Liver (tissue), 9 donors: Measurements from ENCODE around the gene IGBP1. TPM values are rescaled to one million over a fixed set of nuclear protein-coding genes. Genes with fewer than 3 reads are reported as not detected.

Experiments
- DNase-seq: peaks from one replicate; pipeline ENCODE4 v3.0.0-alpha.2; 2017; ENCODE audit warnings: low spot score
- H3K27ac ChIP-seq, 2 donors: one replicate each; pipeline ENCODE4 v1.7.0; 2013; ENCODE audit warnings: inconsistent platforms in 2 of 2, low read length in 2 of 2, control low read depth in 1 of 2, low read depth in 1 of 2, mild to moderate bottlenecking in 1 of 2
- H3K27me3 ChIP-seq, 4 donors: one replicate each; pipeline versions ENCODE4 v1.6.1 to v1.7.0; 2013; ENCODE audit warnings: low read length in 3 of 4, inconsistent platforms in 1 of 4, mild to moderate bottlenecking in 1 of 4, moderate library complexity in 1 of 4; ENCODE audit not compliant: control insufficient read depth in 4 of 4, insufficient read depth in 4 of 4
- H3K36me3 ChIP-seq, 4 donors: one replicate each; pipeline versions ENCODE4 v1.6.1 to v1.7.0; 2013; ENCODE audit warnings: low read length in 3 of 4, mild to moderate bottlenecking in 3 of 4, low read depth in 1 of 4, moderate library complexity in 1 of 4; ENCODE audit not compliant: control insufficient read depth in 4 of 4, insufficient read depth in 3 of 4
- H3K4me1 ChIP-seq, 4 donors: one replicate each; pipeline versions ENCODE4 v1.6.1 to v1.7.0; 2013; ENCODE audit warnings: low read length in 3 of 4, mild to moderate bottlenecking in 3 of 4, moderate library complexity in 1 of 4; ENCODE audit not compliant: control insufficient read depth in 4 of 4, insufficient read depth in 4 of 4
- H3K4me3 ChIP-seq, 3 donors: one replicate each; pipeline versions ENCODE4 v1.6.1 to v1.7.0; 2013; ENCODE audit warnings: low read length in 3 of 3, control low read depth in 1 of 3, low read depth in 1 of 3, mild to moderate bottlenecking in 1 of 3
- H3K9ac ChIP-seq, 2 donors: one replicate each; pipeline ENCODE4 v1.7.0; 2013; ENCODE audit warnings: low read length in 2 of 2, mild to moderate bottlenecking in 2 of 2, moderate library complexity in 2 of 2, control low read depth in 1 of 2, low read depth in 1 of 2
- H3K9me3 ChIP-seq, 4 donors: one replicate each; pipeline versions ENCODE4 v1.6.1 to v1.7.0; 2013; ENCODE audit warnings: low read length in 3 of 4; ENCODE audit not compliant: control insufficient read depth in 4 of 4
- ATF3 ChIP-seq: IDR thresholded peaks from 2 replicates; pipeline ENCODE4 v1.6.1; 2016; ENCODE audit warnings: antibody characterized with exemption
- EGR1 ChIP-seq, 2 donors: IDR thresholded peaks; 2 replicates each; pipeline ENCODE4 v1.6.1; 2016 to 2018; ENCODE audit warnings: antibody characterized with exemption in 2 of 2, low read depth in 2 of 2
- FOXA1 ChIP-seq: IDR thresholded peaks from 2 replicates; pipeline ENCODE4 v1.6.1; 2016; ENCODE audit warnings: antibody characterized with exemption
- FOXA2 ChIP-seq: IDR thresholded peaks from 2 replicates; pipeline ENCODE4 v1.6.1; 2016; ENCODE audit warnings: antibody characterized with exemption
- GABPA ChIP-seq, 2 donors: IDR thresholded peaks in 1 of 2; conservative IDR thresholded peaks in 1 of 2; 2 replicates each; pipeline ENCODE4 v1.6.1; 2016; ENCODE audit warnings: antibody characterized with exemption in 2 of 2, mild to moderate bottlenecking in 1 of 2, moderate library complexity in 1 of 2
- HNF4A ChIP-seq, 2 donors: conservative IDR thresholded peaks; 2 replicates each; pipeline ENCODE4 v1.6.1; 2016; ENCODE audit warnings: antibody characterized with exemption in 2 of 2, mild to moderate bottlenecking in 2 of 2
- HNF4G ChIP-seq: IDR thresholded peaks from 2 replicates; pipeline ENCODE4 v1.6.1; 2016; ENCODE audit warnings: antibody characterized with exemption
- JUND ChIP-seq, 2 donors: IDR thresholded peaks; 2 replicates each; pipeline ENCODE4 v1.6.1; 2016; ENCODE audit warnings: antibody characterized with exemption in 2 of 2
- MAX ChIP-seq: IDR thresholded peaks from 2 replicates; pipeline ENCODE4 v1.6.1; 2016; ENCODE audit warnings: antibody characterized with exemption
- NR2F2 ChIP-seq: IDR thresholded peaks from 2 replicates; pipeline ENCODE4 v1.6.1; 2016; ENCODE audit warnings: antibody characterized with exemption
- RAD21 ChIP-seq, 2 donors: IDR thresholded peaks; 2 replicates each; pipeline ENCODE4 v1.6.1; 2016; ENCODE audit warnings: antibody characterized with exemption in 2 of 2, mild to moderate bottlenecking in 2 of 2
- REST ChIP-seq: IDR thresholded peaks from 2 replicates; pipeline ENCODE4 v1.6.1; 2016; ENCODE audit warnings: antibody characterized with exemption, mild to moderate bottlenecking
- RXRA ChIP-seq, 2 donors: IDR thresholded peaks; 2 replicates each; pipeline ENCODE4 v1.6.1; 2017 to 2018; ENCODE audit warnings: antibody characterized with exemption in 2 of 2, mild to moderate bottlenecking in 1 of 2
- SP1 ChIP-seq: IDR thresholded peaks from 2 replicates; pipeline ENCODE4 v1.6.1; 2018; ENCODE audit warnings: antibody characterized with exemption, mild to moderate bottlenecking
- TAF1 ChIP-seq: conservative IDR thresholded peaks from 2 replicates; pipeline ENCODE4 v1.6.1; 2016; ENCODE audit warnings: antibody characterized with exemption, mild to moderate bottlenecking
- YY1 ChIP-seq: IDR thresholded peaks from 2 replicates; pipeline ENCODE4 v1.6.1; 2016; ENCODE audit warnings: antibody characterized with exemption, mild to moderate bottlenecking
- ZBTB33 ChIP-seq: IDR thresholded peaks from 2 replicates; pipeline ENCODE4 v1.6.1; 2016; ENCODE audit warnings: antibody characterized with exemption
- WGBS: extraction: QIAGEN DNeasy Blood & Tissue Kit; methylation state at CpG from one replicate; pipeline ENCODE4 v1.1.7; 2013; 5-methylcytosine and 5-hydroxymethylcytosine counted together
- polyA plus RNA-seq, 2 donors: library from polyadenylated mRNA; stranded (reverse) in 1 of 2; unstranded in 1 of 2; fragments of 200-250 nt in 1 of 2; fragments of >200 nt in 1 of 2; fragmentation: Nextera tagmentation in 1 of 2; extraction: Ambion mirVana in 1 of 2; gene quantifications; one replicate each; pipeline versions ENCODE4 v1.2.1 to v1.2.3, GENCODE V29; 2013 to 2015
- total RNA-seq, 2 donors: library from RNA; depleted of rRNA; stranded (reverse); fragments of >200 nt; gene quantifications; one replicate each; pipeline ENCODE4 v1.2.3, GENCODE V29; 2014
- donor health status: healthy.
- donor health status: healthy.
- donor health status: healthy.
- donor health status: healthy.
- donor health status: healthy.

Gene IGBP1
- total and polyA plus RNA-seq, 4 donors, result 7.8 to 18.1 (median 11.6) TPM

- TF ChIP-seq JUND (IDR thresholded peaks at IDR 0.05) (no peak), NR2F2 (no peak), HNF4A (conservative IDR thresholded peaks at IDR 0.05) (no peak), FOXA2 (no peak), FOXA1 (no peak), ATF3 (no peak), EGR1 (IDR thresholded peaks at IDR 0.05; ENCODE audit: low read depth in 2 of 2) (no peak), ZBTB33 (no peak)
- no peak overlapping the region for H3K27ac ChIP-seq
- no peaks in the 10 kb centered on the region for H3K9me3 ChIP-seq
- whole genome bisulfite sequencing, result 83% methylated on average over 7 of the region's 7 CpGs
- no peak overlapping the region for H3K4me3 ChIP-seq
- H3K36me3 ChIP-seq, result no peaks in the 10 kb centered on the region
- no peaks in the 10 kb centered on the region for H3K27me3 ChIP-seq
- DNase-seq, result no peak
- H3K9ac ChIP-seq, result no peak overlapping the region
- no peaks in the 10 kb centered on the region for H3K4me1 ChIP-seq
Observed at GRCh38 chrX:70175338-70175737, 42.1 kb downstream of the IGBP1 start.

GRCh38 chrX:70176938-70177533 lies 43.8 kb downstream of the IGBP1 start, which contains the start of gene DGAT2L6:
TSS of gene DGAT2L6 (plus strand) at chrX:70177483. CDS start at chrX:70177583, 100 bp downstream.
- no peaks in the 10 kb centered on the region for H3K9me3 ChIP-seq
- 76% methylated on average over 7 of the region's 7 CpGs for WGBS
- H3K36me3 ChIP-seq, result no peaks in the 10 kb centered on the region
- no peaks in the 10 kb centered on the region for H3K4me1 ChIP-seq
- H3K9ac ChIP-seq, result no peak within 1 kb of the TSS
- H3K27me3 ChIP-seq, result no peaks in the 10 kb centered on the region
- no peak within 1 kb of the TSS for H3K4me3 ChIP-seq
- H3K27ac ChIP-seq, result no peak within 1 kb of the TSS
- TF ChIP-seq GABPA (IDR thresholded peaks at IDR 0.05 in 1 of 2, conservative IDR thresholded peaks at IDR 0.05 in 1 of 2), result no peak
- no peak for TF ChIP-seq JUND (IDR thresholded peaks at IDR 0.05)
- no peak for TF ChIP-seq TAF1
- TF ChIP-seq FOXA1, result no peak
- no peak for TF ChIP-seq YY1
- no peak for TF ChIP-seq EGR1 (IDR thresholded peaks at IDR 0.05; ENCODE audit: low read depth in 2 of 2)
- DNase-seq, result no peak

- no peaks in the 10 kb centered on the region for H3K36me3 ChIP-seq
- WGBS, result 77% methylated on average over 5 of the region's 5 CpGs
- TF ChIP-seq EGR1 (IDR thresholded peaks at IDR 0.05; ENCODE audit: low read depth in 2 of 2), result no peak
- TF ChIP-seq TAF1, result no peak
- TF ChIP-seq ZBTB33, result no peak
- TF ChIP-seq MAX, result no peak
- no peak for TF ChIP-seq NR2F2
- no peak for TF ChIP-seq GABPA (IDR thresholded peaks at IDR 0.05 in 1 of 2, conservative IDR thresholded peaks at IDR 0.05 in 1 of 2)
- TF ChIP-seq FOXA2, result no peak
- no peak for TF ChIP-seq ATF3
- TF ChIP-seq RXRA (IDR thresholded peaks at IDR 0.05), result no peak
- no peak for TF ChIP-seq REST
- TF ChIP-seq FOXA1, result no peak
- TF ChIP-seq HNF4G, result no peak
- TF ChIP-seq HNF4A (conservative IDR thresholded peaks at IDR 0.05), result no peak
- no peak for TF ChIP-seq RAD21 (IDR thresholded peaks at IDR 0.05)
- no peak for TF ChIP-seq SP1
Observed at GRCh38 chrX:70183091-70183490, 49.8 kb downstream of the IGBP1 start.

More at GRCh38 chrX:70183091-70183490, 49.8 kb downstream of the IGBP1 start:
- no peak for DNase-seq
- no peak overlapping the region for H3K4me3 ChIP-seq
- no peaks in the 10 kb centered on the region for H3K9me3 ChIP-seq
- no peak overlapping the region for H3K27ac ChIP-seq
- no peak overlapping the region for H3K9ac ChIP-seq
- H3K27me3 ChIP-seq, result peaks cover 0 to 2% (median 0%) of the 10 kb centered on the region in 4 donors
- H3K4me1 ChIP-seq, result no peaks in the 10 kb centered on the region
